A204.1 (cell line): ENCODE measurements around the gene MACF1.
"Not testable (repeated sequence)": the region's sequence is repeated elsewhere in the genome, so short reads cannot be mapped to it uniquely, and the experiment has no call there.

Experiments
- FAIRE-seq: peaks from 2 replicates; lab custom pipeline; 2012; peaks lifted over from hg19 to GRCh38; lab: Jason Lieb, UNC

Gene MACF1

GRCh38 chr1:39181311-39181710 is 23.2 kb upstream of the MACF1 start:
- no peak for FAIRE-seq

- no peak for FAIRE-seq
Observed at GRCh38 chr1:39182804-39183203, 21.7 kb upstream of the MACF1 start.

- no peak for FAIRE-seq
Observed at GRCh38 chr1:39183503-39184353, 20.8 kb upstream of the MACF1 start.

GRCh38 chr1:39184354-39184818 is 20.1 kb upstream of the MACF1 start:
- FAIRE-seq: no peak

- FAIRE-seq: no peak
Observed at GRCh38 chr1:39187275-39188046, 17.0 kb upstream of the MACF1 start.

GRCh38 chr1:39189592-39190041 is 14.9 kb upstream of the MACF1 start:
- no peak for FAIRE-seq

- FAIRE-seq: no peak
Observed at GRCh38 chr1:39190096-39190495, 14.4 kb upstream of the MACF1 start.

- FAIRE-seq: no peak
Observed at GRCh38 chr1:39194398-39195051, 10.0 kb upstream of the MACF1 start.

GRCh38 chr1:39195166-39196111 is 9.1 kb upstream of the MACF1 start:
- FAIRE-seq: no peak

GRCh38 chr1:39196244-39197215 is 8.0 kb upstream of the MACF1 start:
- no peak for FAIRE-seq

GRCh38 chr1:39199593-39199992 is 4.9 kb upstream of the MACF1 start:
- no peak for FAIRE-seq

- no peak for FAIRE-seq
Observed at GRCh38 chr1:39205102-39205780, 746 bp downstream of the MACF1 start.

GRCh38 chr1:39205781-39206464 is 1.4 kb downstream of the MACF1 start:
- FAIRE-seq: no peak

GRCh38 chr1:39208360-39208759 is 3.9 kb downstream of the MACF1 start:
- not testable (repeated sequence) for FAIRE-seq

- no peak for FAIRE-seq
Observed at GRCh38 chr1:39210649-39211048, 6.2 kb downstream of the MACF1 start.

- no peak for FAIRE-seq
Observed at GRCh38 chr1:39212499-39212898, 8.0 kb downstream of the MACF1 start.

GRCh38 chr1:39213511-39214002 is 9.1 kb downstream of the MACF1 start:
- FAIRE-seq: no peak

- FAIRE-seq: no peak
Observed at GRCh38 chr1:39214021-39214713, 9.7 kb downstream of the MACF1 start.

GRCh38 chr1:39214714-39214997 is 10.2 kb downstream of the MACF1 start:
- FAIRE-seq: no peak
